ENCODE data around the gene SH3D19.

The SH3D19 gene

DNA sequence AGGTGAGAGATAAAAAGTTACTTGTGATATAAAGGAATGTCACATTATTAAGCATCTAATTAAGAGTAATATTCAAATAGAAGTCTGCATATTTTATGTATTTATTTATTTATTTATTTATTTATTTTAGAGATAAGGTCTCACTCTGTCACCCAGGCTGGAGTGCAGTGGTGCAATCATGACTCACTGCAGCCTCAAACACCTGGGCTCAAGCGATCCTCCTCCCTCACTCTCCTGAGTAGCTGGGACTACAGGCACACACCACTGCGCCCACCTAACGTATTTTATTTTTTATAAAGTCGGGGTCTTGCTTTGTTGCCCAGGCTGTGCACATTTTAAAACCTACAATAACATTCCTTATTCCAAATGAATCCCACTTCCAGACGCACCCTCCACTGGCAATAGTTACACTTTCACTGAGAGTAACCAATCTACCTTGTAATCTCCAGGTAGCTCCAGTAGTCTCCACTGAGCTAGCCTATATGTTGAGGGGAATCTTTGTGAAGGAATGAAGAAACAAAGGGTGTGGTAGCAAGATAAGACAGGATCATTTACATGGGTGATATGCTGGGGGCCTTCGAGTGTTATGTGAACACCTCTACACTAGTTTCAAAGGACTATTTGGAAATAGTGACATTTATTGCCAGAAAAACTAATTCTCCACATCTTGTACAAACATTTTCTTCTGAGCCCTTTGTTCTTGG is 11.9 kb downstream of the SH3D19 start:
- Mint-ChIP-seq H3K4me3 (no peak overlapping the region), H3K27me3 (ENCODE audit: low read depth) (no peaks in the 10 kb centered on the region), H3K9me3 (no peaks in the 10 kb centered on the region), H3K27ac (no peak overlapping the region), H3K4me1 (ENCODE audit: low read depth) (no peaks in the 10 kb centered on the region), H3K36me3 (ENCODE audit: low read depth) (no peaks in the 10 kb centered on the region)
- no peak for DNase-seq (ENCODE audit: low spot score)

GRCh38 chr4:151310124-151310728 is 15.2 kb downstream of the SH3D19 start:
- Mint-ChIP-seq H3K9me3 (no peaks in the 10 kb centered on the region), H3K4me3 (no peak overlapping the region), H3K27ac (no peak overlapping the region), H3K36me3 (ENCODE audit: low read depth) (no peaks in the 10 kb centered on the region), H3K4me1 (ENCODE audit: low read depth) (no peaks in the 10 kb centered on the region), H3K27me3 (ENCODE audit: low read depth) (no peaks in the 10 kb centered on the region)
- no peak for DNase-seq (ENCODE audit: low spot score)

GRCh38 chr4:151304755-151305154 is 20.6 kb downstream of the SH3D19 start:
- Mint-ChIP-seq H3K27ac (no peak overlapping the region), H3K36me3 (ENCODE audit: low read depth) (no peaks in the 10 kb centered on the region)

DNA sequence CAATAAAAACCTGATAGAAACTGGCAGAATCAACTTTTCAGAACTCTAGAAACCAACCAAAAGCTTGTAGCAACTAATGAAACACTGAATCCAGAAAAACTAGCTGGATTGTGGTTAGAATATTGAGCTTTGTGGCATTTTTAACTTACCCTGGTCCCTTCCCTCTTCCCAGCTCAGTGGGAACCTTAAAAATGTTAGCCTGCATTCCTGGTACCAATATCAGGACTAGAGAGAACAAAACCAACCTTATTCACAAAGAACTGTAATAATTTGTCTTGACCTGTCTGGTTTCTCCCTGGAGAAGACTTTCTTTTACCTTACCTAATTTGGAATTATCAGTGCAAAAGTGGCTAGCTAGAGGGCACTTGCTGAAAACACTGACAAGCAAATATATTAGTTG is 21.2 kb downstream of the SH3D19 start:
- H3K27me3 Mint-ChIP-seq (ENCODE audit: low read depth), result peaks cover 3% of the 10 kb centered on the region
- no peak overlapping the region for H3K4me3 Mint-ChIP-seq
- no peaks in the 10 kb centered on the region for H3K9me3 Mint-ChIP-seq
- no peaks in the 10 kb centered on the region for H3K36me3 Mint-ChIP-seq (ENCODE audit: low read depth)
- DNase-seq (ENCODE audit: low spot score), result no peak
- H3K4me1 Mint-ChIP-seq (ENCODE audit: low read depth), result no peaks in the 10 kb centered on the region
- no peak overlapping the region for H3K27ac Mint-ChIP-seq

More at GRCh38 chr4:151304755-151305154, 20.6 kb downstream of the SH3D19 start:
- H3K4me1 Mint-ChIP-seq (ENCODE audit: low read depth), result no peaks in the 10 kb centered on the region
- H3K9me3 Mint-ChIP-seq, result no peaks in the 10 kb centered on the region
- H3K27me3 Mint-ChIP-seq (ENCODE audit: low read depth), result peaks cover 3% of the 10 kb centered on the region
- no peak overlapping the region for H3K4me3 Mint-ChIP-seq
- no peak for DNase-seq (ENCODE audit: low spot score)

- no peak overlapping the region for H3K4me3 Mint-ChIP-seq
- no peak overlapping the region for H3K27ac Mint-ChIP-seq
- H3K27me3 Mint-ChIP-seq (ENCODE audit: low read depth), result peaks cover 3% of the 10 kb centered on the region
- DNase-seq (ENCODE audit: low spot score), result no peak
- H3K9me3 Mint-ChIP-seq, result no peaks in the 10 kb centered on the region
- no peaks in the 10 kb centered on the region for H3K4me1 Mint-ChIP-seq (ENCODE audit: low read depth)
- H3K36me3 Mint-ChIP-seq (ENCODE audit: low read depth), result no peaks in the 10 kb centered on the region
Measured at GRCh38 chr4:151302432-151302831, 23.0 kb downstream of the SH3D19 start.

- no peaks in the 10 kb centered on the region for H3K4me1 Mint-ChIP-seq (ENCODE audit: low read depth)
- no peak overlapping the region for H3K4me3 Mint-ChIP-seq
- H3K36me3 Mint-ChIP-seq (ENCODE audit: low read depth), result no peaks in the 10 kb centered on the region
- H3K27ac Mint-ChIP-seq, result no peak overlapping the region
- no peaks in the 10 kb centered on the region for H3K27me3 Mint-ChIP-seq (ENCODE audit: low read depth)
- DNase-seq (ENCODE audit: low spot score), result no peak
- H3K9me3 Mint-ChIP-seq, result no peaks in the 10 kb centered on the region
Measured at GRCh38 chr4:151297170-151297569, 28.2 kb downstream of the SH3D19 start.

- no peaks in the 10 kb centered on the region for H3K27me3 Mint-ChIP-seq (ENCODE audit: low read depth)
- DNase-seq (ENCODE audit: low spot score), result no peak
Measured at GRCh38 chr4:151296227-151296626, 29.2 kb downstream of the SH3D19 start.

DNA sequence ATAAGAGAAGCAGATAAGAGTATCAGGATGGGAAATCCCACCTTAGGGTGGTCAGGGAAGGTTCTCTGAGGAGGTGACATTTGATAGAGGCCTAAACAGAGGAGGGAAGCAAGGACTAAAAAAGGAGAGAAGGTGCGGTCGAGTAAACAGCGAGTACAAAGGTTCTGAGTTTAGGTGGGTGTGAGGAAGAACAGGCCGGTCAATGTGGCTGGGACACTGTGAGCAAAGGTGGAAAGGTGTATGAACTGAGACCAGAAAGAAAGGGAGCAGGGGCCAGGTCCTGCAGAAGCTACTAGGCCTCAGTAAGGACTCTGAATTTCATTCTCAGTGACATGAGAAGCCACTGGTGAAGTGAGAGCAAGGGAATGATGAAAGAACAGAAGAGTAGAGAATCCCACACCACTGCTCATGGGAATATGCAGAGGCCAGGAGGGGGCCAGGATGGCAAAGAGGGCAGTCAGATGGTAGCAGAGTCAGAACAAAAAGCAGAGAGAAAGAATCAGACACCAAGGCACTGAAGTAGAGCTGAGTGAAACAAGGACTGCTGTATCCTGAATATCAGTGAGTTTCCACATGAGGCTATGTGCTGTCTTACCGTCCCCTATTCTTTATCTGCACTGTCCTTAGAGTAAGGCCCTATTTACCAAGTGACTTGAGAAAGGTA is 30.4 kb downstream of the SH3D19 start:
- Mint-ChIP-seq H3K4me1 (ENCODE audit: low read depth) (no peaks in the 10 kb centered on the region), H3K9me3 (no peaks in the 10 kb centered on the region), H3K27me3 (ENCODE audit: low read depth) (no peaks in the 10 kb centered on the region), H3K36me3 (ENCODE audit: low read depth) (no peaks in the 10 kb centered on the region), H3K27ac (no peak overlapping the region), H3K4me3 (no peak overlapping the region)
- DNase-seq (ENCODE audit: low spot score), result no peak

More at GRCh38 chr4:151296227-151296626, 29.2 kb downstream of the SH3D19 start:
- H3K36me3 Mint-ChIP-seq (ENCODE audit: low read depth), result no peaks in the 10 kb centered on the region
- H3K9me3 Mint-ChIP-seq, result no peaks in the 10 kb centered on the region
- no peak overlapping the region for H3K27ac Mint-ChIP-seq
- H3K4me3 Mint-ChIP-seq, result no peak overlapping the region
- H3K4me1 Mint-ChIP-seq (ENCODE audit: low read depth), result no peaks in the 10 kb centered on the region

GRCh38 chr4:151292038-151292437 is 33.4 kb downstream of the SH3D19 start:
- Mint-ChIP-seq H3K27ac (no peak overlapping the region), H3K9me3 (no peaks in the 10 kb centered on the region), H3K27me3 (ENCODE audit: low read depth) (no peaks in the 10 kb centered on the region), H3K4me1 (ENCODE audit: low read depth) (no peaks in the 10 kb centered on the region), H3K36me3 (ENCODE audit: low read depth) (no peaks in the 10 kb centered on the region), H3K4me3 (no peak overlapping the region)
- no peak for DNase-seq (ENCODE audit: low spot score)

DNA sequence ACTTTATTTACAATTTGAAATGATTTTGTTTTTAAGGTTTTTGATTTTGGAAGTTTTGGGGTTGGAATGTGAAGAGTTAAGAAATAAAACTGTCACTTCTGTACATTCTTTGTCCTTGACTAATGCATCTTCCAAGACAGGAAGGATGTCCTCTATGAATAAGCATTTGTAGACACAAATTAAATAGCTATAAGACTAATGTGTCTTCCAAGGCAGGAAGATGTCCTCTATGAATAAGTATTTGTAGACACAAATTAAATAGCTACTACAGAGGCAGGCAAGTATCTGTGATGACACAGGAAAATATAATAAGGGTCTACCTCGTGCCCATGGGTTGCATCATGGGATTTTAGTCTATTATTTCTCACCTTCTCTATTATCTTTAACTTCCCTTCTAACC is 33.9 kb downstream of the SH3D19 start:
- Mint-ChIP-seq H3K27me3 (ENCODE audit: low read depth) (no peaks in the 10 kb centered on the region), H3K27ac (no peak overlapping the region), H3K4me3 (no peak overlapping the region), H3K36me3 (ENCODE audit: low read depth) (no peaks in the 10 kb centered on the region), H3K9me3 (no peaks in the 10 kb centered on the region), H3K4me1 (ENCODE audit: low read depth) (no peaks in the 10 kb centered on the region)
- DNase-seq (ENCODE audit: low spot score), result no peak

GRCh38 chr4:151287409-151287808 is 38.0 kb downstream of the SH3D19 start:
- H3K4me3 Mint-ChIP-seq, result no peak overlapping the region
- no peaks in the 10 kb centered on the region for H3K9me3 Mint-ChIP-seq
- DNase-seq (ENCODE audit: low spot score), result no peak
- no peaks in the 10 kb centered on the region for H3K36me3 Mint-ChIP-seq (ENCODE audit: low read depth)
- no peak overlapping the region for H3K27ac Mint-ChIP-seq
- H3K27me3 Mint-ChIP-seq (ENCODE audit: low read depth), result no peaks in the 10 kb centered on the region
- no peaks in the 10 kb centered on the region for H3K4me1 Mint-ChIP-seq (ENCODE audit: low read depth)

DNA sequence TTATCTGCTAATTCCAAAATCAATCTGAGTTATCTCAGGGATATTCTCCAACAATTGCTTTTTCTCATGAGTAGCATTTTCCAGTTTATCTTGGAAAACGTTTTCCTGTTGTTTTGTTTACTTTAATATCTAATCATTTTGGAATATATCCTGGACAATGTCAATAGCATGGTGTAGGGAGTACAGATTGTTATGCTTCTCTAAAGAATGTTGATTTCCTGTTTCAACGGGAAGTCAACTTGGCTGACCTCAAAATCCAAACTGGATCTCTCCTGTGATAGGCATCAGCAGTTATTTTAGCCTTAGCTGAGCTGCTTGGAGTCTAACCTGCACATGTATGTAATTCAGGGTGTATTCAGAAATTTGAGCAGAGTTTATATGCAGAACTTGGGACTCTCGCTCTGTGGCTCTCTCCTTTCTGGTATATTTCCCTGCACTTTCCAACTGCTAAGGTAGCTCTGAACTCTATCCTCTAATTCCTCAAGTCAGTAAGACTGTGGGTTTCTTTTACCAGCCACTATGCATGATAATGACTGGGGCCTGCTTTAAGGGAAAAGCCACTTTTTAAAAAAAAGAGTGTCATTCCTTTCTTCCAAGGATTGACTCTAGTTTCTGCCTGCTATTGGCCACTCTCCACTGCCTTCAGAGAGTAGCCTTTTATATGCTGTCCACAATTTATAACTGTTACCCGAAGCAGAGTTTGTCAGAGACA is 40.7 kb downstream of the SH3D19 start:
- no peak for DNase-seq (ENCODE audit: low spot score)
- H3K36me3 Mint-ChIP-seq (ENCODE audit: low read depth), result no peaks in the 10 kb centered on the region
- no peak overlapping the region for H3K4me3 Mint-ChIP-seq
- no peak overlapping the region for H3K27ac Mint-ChIP-seq
- H3K4me1 Mint-ChIP-seq (ENCODE audit: low read depth), result no peaks in the 10 kb centered on the region
- no peaks in the 10 kb centered on the region for H3K9me3 Mint-ChIP-seq
- peaks cover 3% of the 10 kb centered on the region for H3K27me3 Mint-ChIP-seq (ENCODE audit: low read depth)

DNA sequence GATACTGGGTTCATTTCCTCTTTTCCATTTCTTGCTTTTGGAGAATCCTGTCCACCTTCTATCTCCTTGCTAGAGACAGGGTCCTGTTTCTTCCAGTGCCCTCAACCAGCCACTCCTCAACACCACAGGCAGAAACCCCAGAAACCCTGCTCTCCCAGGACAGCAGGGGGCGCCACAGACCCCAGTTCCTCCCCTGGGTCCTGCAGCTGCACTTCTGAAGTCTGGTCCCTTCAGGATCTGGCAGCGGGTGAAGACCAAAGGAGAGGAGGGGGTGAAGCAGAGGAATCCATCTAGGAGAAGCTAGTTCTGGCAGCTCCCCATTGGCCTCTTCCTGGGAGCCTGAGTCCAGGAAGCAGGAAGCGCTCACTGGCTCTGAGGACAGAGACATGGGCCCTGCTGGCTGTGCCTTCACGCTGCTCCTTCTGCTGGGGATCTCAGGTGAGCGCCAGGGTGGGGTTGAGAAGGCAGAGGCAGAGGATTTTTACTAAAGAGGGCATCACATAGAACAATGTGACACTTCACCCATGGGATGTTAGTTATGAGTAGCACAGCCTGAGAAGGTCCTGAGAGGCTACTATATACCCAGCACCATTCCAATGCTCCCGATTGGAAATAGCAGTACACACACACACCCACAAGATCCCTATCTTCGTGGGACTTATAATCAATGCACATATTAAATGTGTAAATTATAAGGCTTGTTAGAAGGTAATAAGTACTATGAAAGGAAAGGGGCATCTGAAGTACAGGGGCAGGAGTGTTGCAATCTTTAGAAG is 48.4 kb downstream of the SH3D19 start, which contains the start of gene PRSS48:
TSS of gene PRSS48 (plus strand) at position 375 of the 776 bp plus-strand sequence. CDS start at position 387, 12 bp downstream.
- DNase-seq (ENCODE audit: low spot score), result peak; percentile 6
- Mint-ChIP-seq H3K4me3 (no peak within 1 kb of the TSS), H3K4me1 (ENCODE audit: low read depth) (no peaks in the 10 kb centered on the region), H3K27me3 (ENCODE audit: low read depth) (peaks cover 3% of the 10 kb centered on the region), H3K9me3 (no peaks in the 10 kb centered on the region), H3K27ac (no peak within 1 kb of the TSS), H3K36me3 (ENCODE audit: low read depth) (no peaks in the 10 kb centered on the region)

All from T-helper 2 cell treated with Interferon-gamma antibody and Interleukin-4, amounts not matched to agents 5 μg/mL and 100 μg/mL, for 36 hours (primary cell).